ENCODE data around the gene CCL22. TPM values are rescaled to one million over a fixed set of nuclear protein-coding genes. Genes with fewer than 3 reads are reported as not detected.

The CCL22 gene
- total RNA-seq: not detected

GRCh38 chr16:57358527-57359095 is at the start of gene CCL22:
Gene CCL22 (plus strand): TSS chr16:57358783. CDS start chr16:57358817, 34 bp downstream.

GRCh38 chr16:57372372-57373116 is 14.0 kb downstream of the CCL22 start, which contains the start of gene CX3CL1:
Gene CX3CL1 (plus strand): TSS chr16:57372490. CDS start chr16:57372569, 79 bp downstream.

GRCh38 chr16:57403965-57404817 is 45.6 kb downstream of the CCL22 start, which contains the start of gene CCL17:
Gene CCL17 (plus strand): TSS chr16:57404767. CDS start chr16:57413933, 9,166 bp downstream.

Small RNA genes lying within 50 kb of the gene (small RNA-seq; reads per million reads assigned to genes)
- gene AC108081.1: not detected

Other genes with a start within 250 kb of the CCL22 start
- gene PSME3IP1, start 172.7 kb upstream of the CCL22 start, total RNA-seq: 146 TPM
- gene RSPRY1, start 172.5 kb upstream of the CCL22 start, total RNA-seq: 71.7 TPM
- gene ARL2BP, start 113.5 kb upstream of the CCL22 start, total RNA-seq: 76.1 TPM
- gene PLLP, start 74.1 kb upstream of the CCL22 start, total RNA-seq: 3.9 TPM
- 18.2 TPM for gene CX3CL1, start 13.7 kb downstream of the CCL22 start, total RNA-seq
- not detected for gene CCL17, start 46.0 kb downstream of the CCL22 start, total RNA-seq
- 63.0 TPM for gene CIAPIN1, start 88.6 kb downstream of the CCL22 start, total RNA-seq
- 36.4 TPM for gene COQ9, start 88.7 kb downstream of the CCL22 start, total RNA-seq
- 60.2 TPM for gene POLR2C, start 103.9 kb downstream of the CCL22 start, total RNA-seq
- gene DOK4, start 127.7 kb downstream of the CCL22 start, total RNA-seq: 62.5 TPM
- 1.6 TPM for gene CCDC102A, start 177.8 kb downstream of the CCL22 start, total RNA-seq
- 0.69 TPM for gene ADGRG5, start 183.9 kb downstream of the CCL22 start, total RNA-seq

Data from diencephalon (tissue), 1 donor.